ENCODE data around the gene A3GALT2. TPM values are rescaled to one million over a fixed set of nuclear protein-coding genes. Genes with fewer than 3 reads are reported as not detected.
A peak's percentile ranks its signal among the peaks of the same experiment; 100 is the strongest.

A3GALT2 gene
- total RNA-seq, 1 donor from 2014 or later: 0.71 TPM

DNA sequence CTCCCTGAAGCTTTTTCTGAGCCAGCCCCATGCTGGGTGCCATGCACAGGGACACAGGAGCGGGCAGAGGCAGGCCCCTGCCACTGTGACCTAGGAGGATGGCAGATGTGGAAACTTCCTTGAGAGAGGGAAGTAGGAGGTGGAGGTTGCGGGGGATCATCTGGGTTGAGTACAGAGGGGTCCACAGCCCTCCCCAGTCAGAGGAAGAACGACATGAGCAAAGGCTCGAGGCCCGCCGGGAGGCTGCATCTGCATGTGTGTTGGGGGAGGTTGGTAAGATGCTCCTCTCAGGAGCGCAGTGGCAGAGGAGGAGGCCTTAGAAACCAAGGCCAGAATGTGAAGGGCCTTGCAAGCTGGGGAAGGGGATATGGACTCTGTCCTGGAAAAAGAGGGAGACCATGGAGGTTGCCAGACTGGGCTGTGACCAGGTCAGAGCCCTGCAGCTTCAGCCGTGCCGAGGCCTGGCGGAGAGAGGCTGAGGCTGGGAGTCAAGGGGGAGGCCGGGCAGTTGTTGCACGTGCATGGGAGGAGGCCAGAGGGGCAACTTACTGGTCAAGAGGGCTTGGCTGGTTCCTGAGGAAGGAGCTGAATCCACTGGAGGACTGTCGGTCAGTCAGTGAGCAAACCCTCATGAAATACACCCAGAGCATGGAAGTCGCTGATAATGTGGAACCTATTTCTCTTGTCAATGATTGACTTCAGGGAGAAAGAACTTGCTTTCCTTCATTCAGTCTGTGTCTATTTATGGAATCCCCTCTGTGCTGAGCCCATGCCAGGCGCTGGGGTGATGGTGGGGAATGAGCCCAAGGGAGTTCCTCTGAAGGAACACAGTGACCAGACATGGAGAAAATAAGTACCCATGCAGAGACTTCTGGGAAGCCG lies 31.7 kb downstream of the A3GALT2 start:
- Mint-ChIP-seq H3K36me3 (ENCODE audit: unreplicated experiment) (peaks cover 13% of the 10 kb centered on the region), H3K4me3 (ENCODE audit: unreplicated experiment) (no peak overlapping the region), H3K27ac (ENCODE audit: unreplicated experiment) (peak overlapping the region; percentile 12), H3K9me3 (ENCODE audit: unreplicated experiment) (peaks cover 4% of the 10 kb centered on the region), H3K27me3 (ENCODE audit: unreplicated experiment) (peaks cover 4% of the 10 kb centered on the region), H3K4me1 (ENCODE audit: low read depth, unreplicated experiment) (peaks cover 2% of the 10 kb centered on the region)
- TF ChIP-seq, protein P1, sequence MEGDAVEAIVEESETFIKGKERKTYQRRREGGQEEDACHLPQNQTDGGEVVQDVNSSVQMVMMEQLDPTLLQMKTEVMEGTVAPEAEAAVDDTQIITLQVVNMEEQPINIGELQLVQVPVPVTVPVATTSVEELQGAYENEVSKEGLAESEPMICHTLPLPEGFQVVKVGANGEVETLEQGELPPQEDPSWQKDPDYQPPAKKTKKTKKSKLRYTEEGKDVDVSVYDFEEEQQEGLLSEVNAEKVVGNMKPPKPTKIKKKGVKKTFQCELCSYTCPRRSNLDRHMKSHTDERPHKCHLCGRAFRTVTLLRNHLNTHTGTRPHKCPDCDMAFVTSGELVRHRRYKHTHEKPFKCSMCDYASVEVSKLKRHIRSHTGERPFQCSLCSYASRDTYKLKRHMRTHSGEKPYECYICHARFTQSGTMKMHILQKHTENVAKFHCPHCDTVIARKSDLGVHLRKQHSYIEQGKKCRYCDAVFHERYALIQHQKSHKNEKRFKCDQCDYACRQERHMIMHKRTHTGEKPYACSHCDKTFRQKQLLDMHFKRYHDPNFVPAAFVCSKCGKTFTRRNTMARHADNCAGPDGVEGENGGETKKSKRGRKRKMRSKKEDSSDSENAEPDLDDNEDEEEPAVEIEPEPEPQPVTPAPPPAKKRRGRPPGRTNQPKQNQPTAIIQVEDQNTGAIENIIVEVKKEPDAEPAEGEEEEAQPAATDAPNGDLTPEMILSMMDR (IDR thresholded peaks at IDR 0.05; ENCODE audit: partially characterized antibody, unreplicated experiment): no peak
- no peak for DNase-seq

DNA sequence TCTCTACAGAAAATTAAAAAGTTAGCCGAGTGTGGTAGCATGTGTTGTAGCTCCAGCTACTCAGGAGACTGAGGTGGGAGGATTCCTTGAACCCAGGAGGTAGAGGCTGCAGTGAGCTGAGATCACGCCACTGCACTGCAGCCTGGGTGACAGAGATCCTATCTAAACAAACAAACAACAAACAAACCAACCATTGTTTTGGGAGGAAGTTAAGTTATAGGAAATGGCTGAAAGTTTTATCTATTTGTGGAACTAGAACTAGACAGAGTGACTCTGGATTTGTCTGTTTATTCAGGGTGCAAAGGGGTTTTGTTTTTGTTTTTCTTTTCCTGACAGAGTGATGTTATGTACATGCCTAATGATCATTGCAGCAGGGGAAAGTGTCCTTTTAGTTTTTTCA lies 33.6 kb downstream of the A3GALT2 start:
- Mint-ChIP-seq H3K9me3 (ENCODE audit: unreplicated experiment) (peaks cover 2% of the 10 kb centered on the region), H3K36me3 (ENCODE audit: unreplicated experiment) (peaks cover 4% of the 10 kb centered on the region), H3K4me3 (ENCODE audit: unreplicated experiment) (no peak overlapping the region), H3K27ac (ENCODE audit: unreplicated experiment) (no peak overlapping the region), H3K27me3 (ENCODE audit: unreplicated experiment) (no peaks in the 10 kb centered on the region), H3K4me1 (ENCODE audit: low read depth, unreplicated experiment) (peaks cover 2% of the 10 kb centered on the region)
- TF ChIP-seq, protein P1 (IDR thresholded peaks at IDR 0.05; ENCODE audit: partially characterized antibody, unreplicated experiment): no peak
- no peak for DNase-seq

GRCh38 chr1:33286451-33287185 lies 34.3 kb downstream of the A3GALT2 start:
- Mint-ChIP-seq H3K36me3 (ENCODE audit: unreplicated experiment) (peaks cover 9% of the 10 kb centered on the region), H3K4me3 (ENCODE audit: unreplicated experiment) (no peak overlapping the region), H3K9me3 (ENCODE audit: unreplicated experiment) (peaks cover 2% of the 10 kb centered on the region), H3K4me1 (ENCODE audit: low read depth, unreplicated experiment) (peaks cover 2% of the 10 kb centered on the region), H3K27ac (ENCODE audit: unreplicated experiment) (no peak overlapping the region), H3K27me3 (ENCODE audit: unreplicated experiment) (no peaks in the 10 kb centered on the region)
- TF ChIP-seq, protein P1 (IDR thresholded peaks at IDR 0.05; ENCODE audit: partially characterized antibody, unreplicated experiment): no peak
- no peak for DNase-seq

- TF ChIP-seq, protein P1 (IDR thresholded peaks at IDR 0.05; ENCODE audit: partially characterized antibody, unreplicated experiment): no peak
- no peak for DNase-seq
- Mint-ChIP-seq H3K4me1 (ENCODE audit: low read depth, unreplicated experiment) (peaks cover 2% of the 10 kb centered on the region), H3K9me3 (ENCODE audit: unreplicated experiment) (peaks cover 2% of the 10 kb centered on the region), H3K27ac (ENCODE audit: unreplicated experiment) (no peak overlapping the region), H3K4me3 (ENCODE audit: unreplicated experiment) (no peak overlapping the region), H3K36me3 (ENCODE audit: unreplicated experiment) (peaks cover 9% of the 10 kb centered on the region), H3K27me3 (ENCODE audit: unreplicated experiment) (no peaks in the 10 kb centered on the region)
These were observed 36.8 kb downstream of the A3GALT2 start for GRCh38 chr1:33284049-33284448.

Measured in glutamatergic neuron (in vitro differentiated cells).